SK-N-SH (cell line): ENCODE measurements around the gene AMPH. TPM values are rescaled to one million over a fixed set of nuclear protein-coding genes. Genes with fewer than 3 reads are reported as not detected.

Experiments
- CTCF ChIA-PET: fragments of 300-600, 350-600 bp; formaldehyde crosslinking; extraction: SDS; loops from one replicate; lab custom pipeline; 2021; lab: Yijun Ruan, JAX
- POLR2A ChIA-PET: fragments of 350-600 bp; sonication (Branson Sonifier 250); formaldehyde crosslinking; extraction: SDS; loops from one replicate; lab custom pipeline; 2020; ENCODE audit warnings: antibody characterized with exemption, inconsistent platforms; lab: Yijun Ruan, JAX
- DNase-seq: peaks from one replicate; pipeline ENCODE4 v3.0.0; 2012
- H2AFZ ChIP-seq: fragments of 200-600 bp; sonication (generic); 2 replicates; pipeline ENCODE4 v1.8.1; 2016; ENCODE audit warnings: antibody characterized with exemption, mild to moderate bottlenecking, low read depth
- H3F3A ChIP-seq: fragments of 200-600 bp; sonication (generic); replicated peaks from 2 replicates; pipeline ENCODE3; 2016; ENCODE audit warnings: antibody characterized with exemption, mild to moderate bottlenecking; ENCODE audit not compliant: insufficient read depth
- H3K27ac ChIP-seq, 2 experiments: fragments of 200-500 bp in 1 of 2; fragments of 200-600 bp in 1 of 2; sonication (Bioruptor generic) in 1 of 2; sonication (generic), shearing (Covaris generic) in 1 of 2; 2 replicates each; pipeline versions ENCODE4 v1.5.1 to v1.6.1; 2014 to 2016; ENCODE audit warnings: low read depth in 2 of 2, inconsistent platforms in 1 of 2, low read length in 1 of 2, mild to moderate bottlenecking in 1 of 2, mixed read lengths in 1 of 2
- H3K27me3 ChIP-seq: fragments of 200-600 bp; sonication (generic), shearing (Covaris generic); 2 replicates; pipeline ENCODE4 v1.6.1; 2016; ENCODE audit warnings: mixed run types; ENCODE audit not compliant: insufficient read depth
- H3K36me3 ChIP-seq, 2 experiments: fragments of 200-500 bp in 1 of 2; fragments of 200-600 bp in 1 of 2; sonication (Bioruptor generic) in 1 of 2; sonication (generic) in 1 of 2; replicated peaks in 1 of 2; 2 replicates each; pipeline versions ENCODE3 to v1.5.1; 2014 to 2016; ENCODE audit warnings: low read length in 1 of 2, mild to moderate bottlenecking in 1 of 2; ENCODE audit not compliant: insufficient read depth in 2 of 2, control insufficient read depth in 1 of 2
- H3K4me1 ChIP-seq, 2 experiments: fragments of 200-500 bp in 1 of 2; fragments of 200-600 bp in 1 of 2; sonication (Bioruptor generic) in 1 of 2; sonication (generic), shearing (Covaris generic) in 1 of 2; 2 replicates each; pipeline versions ENCODE4 v1.5.1 to v1.6.1; 2014 to 2016; ENCODE audit warnings: low read depth in 1 of 2, low read length in 1 of 2, mixed run types in 1 of 2; ENCODE audit not compliant: insufficient read depth in 2 of 2, control insufficient read depth in 1 of 2
- H3K4me2 ChIP-seq: fragments of 200-600 bp; sonication (generic), shearing (Covaris generic); 2 replicates; pipeline ENCODE4 v1.6.1; 2017; ENCODE audit warnings: mixed run types
- H3K4me3 ChIP-seq, 2 experiments: fragments of 200-500 bp in 1 of 2; fragments of 200-600 bp in 1 of 2; sonication (Bioruptor generic) in 1 of 2; sonication (generic), shearing (Covaris generic) in 1 of 2; 2 replicates each; pipeline versions ENCODE4 v1.5.1 to v1.8.1; 2014 to 2016; ENCODE audit warnings: low read depth in 2 of 2, inconsistent platforms in 1 of 2, low read length in 1 of 2, mild to moderate bottlenecking in 1 of 2, mixed read lengths in 1 of 2, moderate library complexity in 1 of 2
- H3K79me2 ChIP-seq: fragments of 200-600 bp; sonication (generic); 2 replicates; pipeline ENCODE4 v1.8.1; 2017; ENCODE audit warnings: mild to moderate bottlenecking; ENCODE audit not compliant: insufficient read depth
- H3K9ac ChIP-seq: fragments of 200-600 bp; sonication (generic); 2 replicates; pipeline ENCODE4 v1.6.1; 2017; ENCODE audit warnings: mixed run types
- H3K9me2 ChIP-seq: fragments of 200-600 bp; sonication (generic); 2 replicates; pipeline ENCODE4 v1.6.1; 2017; ENCODE audit warnings: mixed run types
- H3K9me3 ChIP-seq: fragments of 200-600 bp; sonication (generic); 2 replicates; pipeline ENCODE4 v1.6.1; 2017; ENCODE audit warnings: mixed run types, mild to moderate bottlenecking, moderate library complexity
- H4K20me1 ChIP-seq: fragments of 200-600 bp; sonication (generic); 2 replicates; pipeline ENCODE4 v1.6.1; 2017; ENCODE audit warnings: mild to moderate bottlenecking, mixed run types; ENCODE audit not compliant: insufficient read depth
- ELF1 ChIP-seq: IDR thresholded peaks from 2 replicates; pipeline ENCODE4 v1.4.0; 2012
- EP300 ChIP-seq, 2 experiments: IDR thresholded peaks; 2 replicates each; pipeline versions ENCODE4 v1.4.0 to v1.6.1; 2012; ENCODE audit warnings: borderline replicate concordance in 1 of 2, low read depth in 1 of 2, low read length in 1 of 2
- GATA2 ChIP-seq: sonication (generic); formaldehyde crosslinking; IDR thresholded peaks from 2 replicates; pipeline ENCODE4 v1.5.0; 2020; ENCODE audit warnings: mild to moderate bottlenecking, missing genetic modification reagents
- IRF3 ChIP-seq: fragments of 150-350 bp; IDR thresholded peaks from 2 replicates; pipeline ENCODE4 v1.6.1; 2016; ENCODE audit warnings: mild to moderate bottlenecking, low read depth, low read length
- JUND ChIP-seq: IDR thresholded peaks from 2 replicates; pipeline ENCODE4 v1.4.0; 2012
- RXRA ChIP-seq: IDR thresholded peaks from 2 replicates; pipeline ENCODE4 v1.4.0; 2012; ENCODE audit warnings: low read depth, mild to moderate bottlenecking, borderline replicate concordance
- ZBTB33 ChIP-seq: IDR thresholded peaks from 2 replicates; pipeline ENCODE4 v1.4.0; 2012; ENCODE audit warnings: low read depth, borderline replicate concordance
- WGBS: methylation state at CpG from one replicate; pipeline ENCODE4 v1.1.6; 2017; ENCODE audit warnings: low lambda C conversion rate; 5-methylcytosine and 5-hydroxymethylcytosine counted together
- polyA plus RNA-seq, 3 experiments: library from polyadenylated mRNA; depleted of rRNA; stranded (reverse); fragments of >200 nt; gene quantifications; 2 replicates each; pipeline ENCODE4 v1.2.3, GENCODE V29; 2012

AMPH gene
- polyA plus RNA-seq, 1 of the 3 experiments (the other 2 are of a cell fraction), result 0.08 TPM

- Histone ChIP-seq H3K9ac (no peak overlapping the region), H3K9me2 (no peaks in the 10 kb centered on the region), H3K27me3 (peaks cover 10% of the 10 kb centered on the region; the same call in 1 of the 2 replicates), H3K9me3 (no peaks in the 10 kb centered on the region), H3K4me3 (no peak overlapping the region), H3F3A (no peaks in the 10 kb centered on the region), H4K20me1 (no peaks in the 10 kb centered on the region), H3K36me3 (no peaks in the 10 kb centered on the region), H3K79me2 (no peaks in the 10 kb centered on the region), H3K27ac (no peak overlapping the region), H2AFZ (no peak overlapping the region), H3K4me1 (no peaks in the 10 kb centered on the region), H3K4me2 (no peak overlapping the region)
- no peak for DNase-seq
- whole genome bisulfite sequencing, result 79% methylated on average over 2 of the region's 2 CpGs
- POLR2A ChIA-PET, result no interaction called here
- CTCF ChIA-PET, result interaction anchor here (1.1 to 3.4 kb wide), 4 partner anchors 9 to 48 kb away, joined by 3 to 20 read pairs (median 4); partner anchors contain the start of gene AMPH
- TF ChIP-seq IRF3, result no peak
- no peak for TF ChIP-seq ELF1
- no peak for TF ChIP-seq JUND
- TF ChIP-seq GATA2 (CRISPR knock-in tag), result no peak
Observed at GRCh38 chr7:38658921-38659320, 27.7 kb upstream of the AMPH start.

GRCh38 chr7:38656968-38657367, 25.8 kb upstream of the AMPH start:
- no peaks in the 10 kb centered on the region for H4K20me1 ChIP-seq
- no peak overlapping the region for H3K4me2 ChIP-seq
- peaks cover 10% of the 10 kb centered on the region; the same call in 1 of the 2 replicates for H3K27me3 ChIP-seq
- no peak overlapping the region for H2AFZ ChIP-seq
- no peaks in the 10 kb centered on the region for H3K4me1 ChIP-seq
- H3K79me2 ChIP-seq, result no peaks in the 10 kb centered on the region
- no peak overlapping the region for H3K4me3 ChIP-seq
- TF ChIP-seq EP300 (IDR thresholded peaks at IDR 0.05; ENCODE audit: borderline replicate concordance in 1 of 2, low read depth in 1 of 2, low read length in 1 of 2) (no peak), ZBTB33 (no peak), RXRA (no peak)
- no peak for DNase-seq
- H3K9me3 ChIP-seq, result no peaks in the 10 kb centered on the region
- H3K9me2 ChIP-seq, result no peaks in the 10 kb centered on the region
- ChIA-PET CTCF (interaction anchor here (0.7 to 1.9 kb wide), 3 partner anchors 60 to 258 kb away, joined by 3 to 9 read pairs (median 4); no protein-coding TSS in a partner anchor), POLR2A (no interaction called here)
- no peak overlapping the region for H3K9ac ChIP-seq
- H3F3A ChIP-seq, result no peaks in the 10 kb centered on the region
- 0% methylated on average over 1 of the region's 1 CpG for WGBS
- H3K36me3 ChIP-seq, result no peaks in the 10 kb centered on the region
- no peak overlapping the region for H3K27ac ChIP-seq
